ENCODE measurements around the gene KNDC1.
"Not testable (repeated sequence)": the region's sequence is repeated elsewhere in the genome, so short reads cannot be mapped to it uniquely, and the experiment has no call there.

KNDC1 gene

GRCh38 chr10:133141144-133141957 lies 18.7 kb upstream of the KNDC1 start:
- DNase-seq (ENCODE audit: low read depth), result no peak

GRCh38 chr10:133141958-133142340 lies 18.1 kb upstream of the KNDC1 start:
- DNase-seq (ENCODE audit: low read depth), result no peak

GRCh38 chr10:133142523-133143199 lies 17.4 kb upstream of the KNDC1 start:
- no peak for DNase-seq (ENCODE audit: low read depth)

- no peak for DNase-seq (ENCODE audit: low read depth)
Observed at GRCh38 chr10:133143200-133143533, 16.9 kb upstream of the KNDC1 start.

DNA sequence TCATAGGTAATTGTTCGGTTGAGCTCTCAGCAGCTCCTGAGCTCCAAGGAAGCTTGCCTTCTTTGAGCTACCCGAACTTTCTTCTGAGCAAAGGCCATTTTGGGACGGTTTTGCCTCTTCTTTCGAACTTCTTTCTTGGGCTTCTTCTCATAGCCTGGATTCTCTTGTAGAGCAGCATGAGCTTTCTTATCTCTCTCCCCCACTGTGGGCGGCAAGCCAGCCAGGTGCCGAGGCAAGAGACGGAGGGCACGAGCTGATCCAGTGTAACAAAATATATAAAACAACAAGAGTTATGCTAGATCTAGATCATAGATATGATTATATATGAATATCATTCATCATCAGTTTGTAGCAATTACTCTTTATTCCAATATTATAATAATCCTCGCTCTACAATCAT lies 16.5 kb upstream of the KNDC1 start:
- no peak for DNase-seq (ENCODE audit: low read depth)

DNA sequence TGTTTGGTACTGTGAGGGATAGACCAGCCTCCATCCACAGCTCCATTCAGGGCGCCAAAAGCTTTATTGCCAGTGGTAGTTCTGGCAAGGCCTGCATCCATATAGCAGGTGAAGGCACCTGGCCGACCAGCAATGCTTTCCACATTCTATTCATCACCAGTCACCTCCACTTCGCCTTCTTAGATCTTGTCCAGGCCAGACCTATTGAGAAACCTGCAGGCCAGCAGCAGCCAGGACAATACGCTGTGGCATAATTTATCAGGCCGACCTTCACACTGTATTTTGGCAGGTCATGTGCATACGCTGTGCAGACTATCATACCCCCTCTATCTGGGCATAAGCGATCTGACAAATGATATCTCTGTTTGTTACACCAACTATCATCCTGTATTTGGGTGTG lies 15.2 kb upstream of the KNDC1 start:
- DNase-seq (ENCODE audit: low read depth), result no peak

DNA sequence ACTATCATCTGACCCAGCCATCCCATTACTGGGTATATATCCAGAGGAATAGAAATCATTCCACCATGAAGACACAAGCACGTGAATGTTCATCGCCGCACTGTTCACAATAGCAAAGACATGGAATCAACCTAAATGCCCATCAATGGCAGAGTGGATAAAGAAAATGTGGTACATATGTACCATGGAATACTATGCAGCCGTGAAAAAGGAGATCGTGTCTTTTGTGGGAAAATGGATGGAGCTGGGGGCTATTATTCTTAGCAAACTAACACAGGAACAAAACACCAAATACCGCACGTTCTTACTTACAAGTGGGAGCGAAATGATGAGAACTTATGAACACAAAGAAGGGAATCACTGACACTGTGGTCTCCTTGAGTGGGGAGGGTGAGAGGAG lies 9.8 kb upstream of the KNDC1 start:
- no peak for DNase-seq (ENCODE audit: low read depth)

GRCh38 chr10:133150656-133151055 lies 9.4 kb upstream of the KNDC1 start:
- no peak for DNase-seq (ENCODE audit: low read depth)

GRCh38 chr10:133151071-133151470 lies 8.9 kb upstream of the KNDC1 start:
- DNase-seq (ENCODE audit: low read depth), result not testable (repeated sequence)

GRCh38 chr10:133151543-133151972 lies 8.5 kb upstream of the KNDC1 start:
- peak; percentile 6 for DNase-seq (ENCODE audit: low read depth)

DNA sequence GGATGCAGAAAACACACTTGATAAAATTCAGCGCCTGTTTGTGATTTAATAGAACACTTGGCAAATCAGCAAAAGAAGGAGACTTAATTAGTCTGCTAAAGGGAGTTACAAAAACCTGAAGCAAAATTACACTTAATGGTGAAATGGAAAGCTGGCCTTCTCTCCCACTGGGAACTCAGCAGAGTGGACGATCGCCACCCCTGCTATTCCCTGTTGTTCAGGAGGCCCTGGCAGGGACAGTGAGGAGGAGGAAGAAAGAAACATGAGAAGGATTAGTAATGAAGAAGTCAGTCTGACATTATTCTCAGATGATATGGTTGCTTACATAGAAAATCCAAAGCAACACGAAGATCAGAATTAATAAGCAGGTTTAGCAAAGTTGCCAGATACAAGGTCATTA lies 5.6 kb upstream of the KNDC1 start:
- no peak for DNase-seq (ENCODE audit: low read depth)

GRCh38 chr10:133154996-133155778 lies 4.8 kb upstream of the KNDC1 start:
- no peak for DNase-seq (ENCODE audit: low read depth)

DNA sequence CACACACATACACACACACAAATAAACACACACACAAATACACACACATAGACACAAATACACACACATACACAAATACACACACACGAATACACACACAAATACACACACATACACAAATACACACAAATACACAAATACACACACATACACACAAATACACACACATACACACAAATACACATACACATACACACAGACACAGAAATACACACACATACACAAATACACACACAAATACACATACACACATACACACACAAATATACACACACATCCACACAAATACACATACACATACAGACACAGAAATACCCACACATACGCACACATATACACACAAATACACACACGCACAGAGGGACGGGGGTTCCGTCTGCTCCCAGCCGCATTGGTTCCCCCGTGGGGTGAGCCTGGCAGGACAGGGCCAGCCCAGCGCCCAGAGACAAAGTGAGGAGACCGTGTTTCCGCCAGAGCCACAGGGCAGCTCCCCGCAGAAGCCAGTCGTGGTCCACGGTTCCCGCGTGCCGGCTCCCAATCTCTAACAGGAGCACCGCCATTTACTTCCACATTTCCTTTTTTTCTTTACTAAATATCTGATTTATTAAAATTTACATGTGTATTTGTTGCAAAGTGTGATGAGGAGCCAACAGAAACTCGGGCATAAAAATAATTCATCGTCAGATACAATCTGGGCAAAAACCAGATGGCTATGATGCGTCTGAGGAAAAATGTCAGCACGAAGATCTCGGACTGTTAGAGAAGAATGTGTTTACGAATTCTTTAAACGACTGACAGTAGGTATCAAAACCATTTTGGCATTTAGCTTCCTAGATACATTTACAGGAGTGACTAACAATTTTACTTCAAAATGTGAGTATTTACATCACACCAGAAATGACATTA lies 3.1 kb upstream of the KNDC1 start:
- DNase-seq (ENCODE audit: low read depth), result peak; percentile 80

DNA sequence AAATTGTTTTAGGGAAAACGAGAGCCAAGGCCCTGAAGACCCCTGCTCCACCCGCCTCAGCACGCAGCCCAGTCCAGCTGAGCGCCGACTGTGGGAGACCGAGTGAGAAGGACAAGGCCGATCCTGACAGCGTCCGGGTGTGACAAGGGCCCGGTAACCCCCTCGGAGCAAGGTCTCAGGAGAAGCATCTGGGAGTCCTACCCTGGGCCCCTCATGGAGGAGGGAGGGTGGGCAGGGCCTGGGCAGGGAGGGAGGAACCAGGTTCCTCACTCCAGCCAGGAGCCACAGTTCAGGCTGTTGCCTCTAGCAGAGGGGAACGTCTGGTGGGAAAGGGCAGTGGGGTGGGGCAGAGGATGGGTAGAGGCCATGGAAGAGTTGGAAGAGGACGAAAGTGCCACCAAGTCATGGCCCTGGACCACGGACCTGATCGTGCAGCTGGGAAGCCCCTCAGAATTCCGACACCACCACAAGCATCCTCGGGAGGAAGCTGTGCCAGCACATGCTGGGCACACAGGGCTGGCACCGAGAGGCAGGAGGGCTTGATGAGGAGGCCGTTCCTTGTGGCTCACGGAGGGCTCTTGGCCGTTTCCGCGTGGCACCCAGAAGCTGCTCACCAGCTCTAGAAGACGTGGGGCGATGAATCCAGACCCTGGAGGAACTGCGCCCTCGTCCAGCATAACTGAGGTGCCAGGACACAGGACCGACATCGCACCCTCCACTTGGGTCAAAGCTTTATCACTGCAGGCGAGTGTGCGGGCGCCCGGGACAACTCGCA lies 2.2 kb upstream of the KNDC1 start:
- no peak for DNase-seq (ENCODE audit: low read depth)

- DNase-seq (ENCODE audit: low read depth), result no peak
Observed at GRCh38 chr10:133158437-133158755, 1.6 kb upstream of the KNDC1 start.

DNA sequence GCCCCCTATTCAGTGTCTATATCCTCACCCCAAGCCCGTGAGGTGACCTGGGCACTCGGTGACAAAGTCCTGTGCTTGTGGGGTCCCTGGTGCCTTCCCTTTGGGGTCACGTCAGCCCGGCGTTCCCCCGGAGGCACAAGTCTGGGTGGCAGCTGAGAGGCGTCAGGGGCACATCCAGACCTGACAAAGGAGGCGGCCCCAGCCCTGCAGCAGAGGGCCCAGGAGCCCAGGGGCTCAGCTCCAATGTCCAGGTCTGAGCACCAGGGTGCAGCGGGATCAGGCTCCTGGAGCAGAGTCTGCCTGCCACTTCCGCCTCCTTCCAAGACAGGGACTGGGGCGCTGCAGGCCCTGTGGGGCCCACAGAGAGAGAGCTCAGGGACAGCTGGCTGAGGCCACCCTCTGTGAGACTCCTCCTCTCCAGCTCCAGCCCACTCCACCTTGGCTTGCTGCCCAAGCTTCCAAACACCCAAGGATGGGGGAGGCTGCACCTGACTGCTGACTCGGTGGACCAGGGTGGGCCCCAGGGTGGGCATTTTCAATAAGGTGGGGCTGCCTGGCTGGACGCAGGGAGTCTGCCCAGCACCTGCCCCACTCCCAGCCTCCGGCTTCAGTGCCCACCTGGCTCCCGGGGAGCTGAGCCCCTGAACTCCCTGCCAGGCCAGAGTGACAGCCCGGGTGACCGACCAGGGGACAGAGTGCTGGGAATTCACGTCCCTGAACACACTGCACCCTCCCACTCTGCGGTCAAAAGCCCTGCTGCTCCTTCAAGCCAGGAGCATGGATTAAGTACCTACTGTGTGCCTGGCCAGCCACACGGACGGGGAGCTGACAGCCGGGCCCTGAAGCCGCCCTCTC lies 1.0 kb upstream of the KNDC1 start:
- no peak for DNase-seq (ENCODE audit: low read depth)

DNA sequence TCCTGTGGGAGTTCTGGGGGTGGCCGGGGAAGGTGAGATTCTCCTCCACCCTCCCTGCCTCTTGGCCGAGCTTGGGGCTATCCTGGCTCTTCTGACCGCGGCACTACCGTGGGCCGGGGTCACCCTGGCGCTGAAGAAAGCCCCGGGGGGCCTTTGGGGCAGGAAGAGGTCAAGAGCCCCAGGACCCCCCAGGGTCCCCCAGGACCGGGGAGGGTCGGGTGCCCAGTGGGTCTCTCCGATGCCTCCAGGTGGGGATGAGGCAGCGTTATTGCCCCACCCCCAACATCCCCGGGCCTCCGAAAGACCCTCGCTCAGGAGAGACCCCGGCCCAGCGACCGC lies 439 bp upstream of the KNDC1 start:
- DNase-seq (ENCODE audit: low read depth), result no peak

DNA sequence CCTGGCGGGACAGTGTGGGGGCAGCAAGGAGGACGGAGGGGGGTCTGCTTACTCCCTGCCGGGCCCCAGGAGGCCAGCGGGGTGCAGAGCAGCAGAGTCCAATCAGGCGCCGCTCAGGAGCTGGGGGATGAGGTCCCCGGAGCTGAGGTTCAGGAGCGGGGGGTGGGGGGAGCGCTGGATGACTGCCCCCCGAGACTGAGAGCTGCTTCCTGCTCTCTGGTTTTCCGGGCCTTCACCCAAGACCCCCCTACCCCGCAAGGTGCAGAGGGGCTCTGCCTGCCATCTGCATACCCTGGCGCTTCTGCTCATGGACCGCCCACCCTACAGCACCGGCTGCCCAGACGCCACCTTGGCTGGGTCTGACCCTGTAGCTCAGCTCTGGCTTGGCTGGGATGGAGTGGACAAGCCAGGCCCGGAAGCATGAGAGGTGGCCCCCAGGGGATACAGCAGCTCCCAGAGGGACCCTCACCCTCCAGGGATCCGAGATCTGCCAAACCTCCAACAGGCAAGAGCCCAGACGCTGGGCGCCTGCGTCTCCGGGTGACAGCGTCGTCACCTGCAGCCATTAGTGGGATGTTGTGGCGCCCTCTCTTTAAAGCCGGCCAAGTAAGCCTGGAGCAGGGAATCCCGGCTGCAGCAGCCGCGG lies 930 bp downstream of the KNDC1 start:
- DNase-seq (ENCODE audit: low read depth), result no peak

- DNase-seq (ENCODE audit: low read depth), result no peak
Observed at GRCh38 chr10:133161486-133162109, 1.6 kb downstream of the KNDC1 start.
